Esophagus (tissue), 2 donors: ENCODE results near the gene FLYWCH1. TPM values are rescaled to one million over a fixed set of nuclear protein-coding genes. Genes with fewer than 3 reads are reported as not detected.

Experiments
- H3K27ac ChIP-seq, 2 donors: one replicate each; pipeline ENCODE4 v1.5.1; 2013; ENCODE audit warnings: low read depth in 2 of 2, mild to moderate bottlenecking in 2 of 2, inconsistent platforms in 1 of 2, low read length in 1 of 2, moderate library complexity in 1 of 2
- H3K27me3 ChIP-seq, 2 donors: one replicate each; pipeline ENCODE4 v1.6.1; 2013; ENCODE audit warnings: low read length in 2 of 2, control low read depth in 1 of 2, mild to moderate bottlenecking in 1 of 2; ENCODE audit not compliant: insufficient read depth in 2 of 2, control insufficient read depth in 1 of 2
- H3K36me3 ChIP-seq, 2 donors: one replicate each; pipeline ENCODE4 v1.6.1; 2013; ENCODE audit warnings: low read length in 1 of 2; ENCODE audit not compliant: control insufficient read depth in 2 of 2, insufficient read depth in 2 of 2
- H3K4me1 ChIP-seq, 2 donors: one replicate each; pipeline ENCODE4 v1.6.1; 2013; ENCODE audit warnings: low read length in 1 of 2; ENCODE audit not compliant: control insufficient read depth in 2 of 2, insufficient read depth in 2 of 2
- H3K4me3 ChIP-seq, 2 donors: one replicate each; pipeline ENCODE4 v1.5.1; 2013; ENCODE audit warnings: low read length in 2 of 2, mild to moderate bottlenecking in 2 of 2, low read depth in 1 of 2, moderate library complexity in 1 of 2
- H3K9me3 ChIP-seq, 2 donors: one replicate each; pipeline ENCODE4 v1.6.1; 2013; ENCODE audit warnings: mild to moderate bottlenecking in 2 of 2, low read depth in 1 of 2, low read length in 1 of 2, moderate library complexity in 1 of 2; ENCODE audit not compliant: control insufficient read depth in 2 of 2, insufficient read depth in 1 of 2
- WGBS, 2 donors: extraction: QIAGEN DNeasy Blood & Tissue Kit; methylation state at CpG; one replicate each; pipeline ENCODE4 v1.1.7; 2013; 5-methylcytosine and 5-hydroxymethylcytosine counted together
- polyA plus RNA-seq, 2 donors: library from polyadenylated mRNA; stranded (reverse); fragments of 200-250 nt; gene quantifications; one replicate each; pipeline ENCODE4 v1.2.3, GENCODE V29; 2013
- donor health status: healthy with polysubstance abuse.
- donor health status: Bipolar disorder and iron deficiency.

FLYWCH1 gene, protein sequence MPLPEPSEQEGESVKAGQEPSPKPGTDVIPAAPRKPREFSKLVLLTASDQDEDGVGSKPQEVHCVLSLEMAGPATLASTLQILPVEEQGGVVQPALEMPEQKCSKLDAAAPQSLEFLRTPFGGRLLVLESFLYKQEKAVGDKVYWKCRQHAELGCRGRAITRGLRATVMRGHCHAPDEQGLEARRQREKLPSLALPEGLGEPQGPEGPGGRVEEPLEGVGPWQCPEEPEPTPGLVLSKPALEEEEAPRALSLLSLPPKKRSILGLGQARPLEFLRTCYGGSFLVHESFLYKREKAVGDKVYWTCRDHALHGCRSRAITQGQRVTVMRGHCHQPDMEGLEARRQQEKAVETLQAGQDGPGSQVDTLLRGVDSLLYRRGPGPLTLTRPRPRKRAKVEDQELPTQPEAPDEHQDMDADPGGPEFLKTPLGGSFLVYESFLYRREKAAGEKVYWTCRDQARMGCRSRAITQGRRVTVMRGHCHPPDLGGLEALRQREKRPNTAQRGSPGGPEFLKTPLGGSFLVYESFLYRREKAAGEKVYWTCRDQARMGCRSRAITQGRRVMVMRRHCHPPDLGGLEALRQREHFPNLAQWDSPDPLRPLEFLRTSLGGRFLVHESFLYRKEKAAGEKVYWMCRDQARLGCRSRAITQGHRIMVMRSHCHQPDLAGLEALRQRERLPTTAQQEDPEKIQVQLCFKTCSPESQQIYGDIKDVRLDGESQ
- 10 to 100 TPM; 12.9 to 20.2 TPM for polyA plus RNA-seq

DNA sequence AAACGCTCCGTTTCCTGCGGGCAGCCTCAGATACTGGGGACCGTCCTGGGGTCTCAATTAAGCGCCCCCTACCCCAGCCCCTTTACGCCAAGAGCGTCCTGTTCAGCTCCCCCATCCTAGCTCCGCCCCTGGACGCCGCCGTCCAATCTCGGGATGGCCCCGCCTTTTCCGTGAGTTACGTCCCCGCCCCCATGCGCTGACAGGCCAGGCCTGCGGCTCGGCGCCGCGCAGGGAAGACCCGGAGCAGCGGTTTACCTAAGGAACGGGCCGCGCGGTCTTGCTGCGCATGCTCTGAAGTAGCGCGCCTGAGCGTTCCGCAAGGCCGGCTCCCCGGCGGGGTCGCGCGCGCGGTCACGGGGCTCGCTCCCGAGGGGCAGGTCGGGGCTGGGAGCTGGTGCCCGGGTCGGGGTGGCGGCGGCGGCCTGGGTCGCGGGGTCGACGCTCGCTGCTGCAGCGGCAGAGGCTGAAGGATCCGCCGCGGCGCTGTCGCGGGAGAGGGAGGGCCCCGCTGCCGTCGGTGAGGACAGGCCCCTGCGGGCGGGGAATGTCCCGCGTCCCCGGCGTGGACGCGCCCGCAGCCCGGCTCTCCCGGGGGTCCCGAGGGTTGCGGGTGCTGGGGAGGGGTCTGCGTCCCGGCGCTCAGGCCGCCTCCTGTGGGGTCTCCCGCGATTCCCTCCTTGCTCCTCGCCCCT is at the start of gene FLYWCH1:
FLYWCH1 (plus strand) TSS at position 294 of the 692 bp plus-strand sequence. CDS start 17,755 bp downstream, outside the sequence.
- Histone ChIP-seq H3K27me3 (no peaks in the 10 kb centered on the region), H3K4me3 (peak within 1 kb of the TSS; percentile 61 to 73), H3K4me1 (peaks cover 0 to 6% of the 10 kb centered on the region in 2 donors), H3K9me3 (no peaks in the 10 kb centered on the region), H3K36me3 (peaks cover 2 to 4% of the 10 kb centered on the region in 2 donors), H3K27ac (peak within 1 kb of the TSS; percentile 82 to 89)
- WGBS, 2 donors: 0 to 1% methylated on average over 52 to 85 of the region's 85 CpGs

DNA sequence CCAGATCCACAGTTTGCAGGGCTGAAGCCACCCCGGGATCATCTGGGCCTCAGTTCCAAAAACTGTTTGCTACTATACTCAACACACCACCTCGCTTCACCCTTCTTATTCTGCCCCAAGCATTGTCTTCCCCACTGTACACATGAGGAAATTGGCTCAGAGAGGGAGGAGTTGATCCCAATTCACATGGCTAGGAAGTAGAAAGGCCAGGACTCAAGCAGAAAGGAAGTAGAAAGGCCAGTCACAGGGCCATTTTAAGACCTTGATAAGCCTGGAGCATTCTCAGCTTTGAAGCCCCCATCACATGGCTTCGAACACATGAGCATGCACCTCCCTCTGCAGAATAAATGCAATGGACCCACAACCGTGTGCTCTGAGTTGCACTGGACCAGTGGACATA is 46.1 kb upstream of the FLYWCH1 start:
- no peaks in the 10 kb centered on the region for H3K27me3 ChIP-seq
- H3K9me3 ChIP-seq: peaks cover 3 to 4% of the 10 kb centered on the region in 2 donors
- 69 to 78% methylated on average over 4 of the region's 4 CpGs for whole genome bisulfite sequencing, 2 donors
- no peak overlapping the region for H3K4me3 ChIP-seq
- no peaks in the 10 kb centered on the region for H3K4me1 ChIP-seq
- H3K27ac ChIP-seq: no peak overlapping the region
- H3K36me3 ChIP-seq: no peaks in the 10 kb centered on the region

DNA sequence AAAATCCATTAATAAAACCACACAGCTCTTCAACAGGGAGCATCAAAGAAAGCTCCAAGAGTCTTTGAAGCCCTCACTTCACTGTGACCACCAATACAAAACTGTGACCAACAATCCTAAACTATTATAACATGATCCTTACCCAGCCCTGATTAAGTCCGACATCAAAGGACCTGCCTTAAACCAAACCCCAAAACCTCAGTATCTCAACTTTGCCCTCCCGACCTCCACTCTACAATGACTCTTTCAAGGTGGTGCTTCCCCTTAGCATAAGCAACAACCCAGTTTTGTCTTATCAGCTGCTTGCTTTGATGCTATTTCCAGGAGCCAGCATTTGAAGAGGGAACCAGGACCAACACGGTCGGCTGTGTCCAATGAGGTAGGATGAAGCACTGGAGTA is 45.3 kb upstream of the FLYWCH1 start:
- Histone ChIP-seq H3K4me3 (no peak overlapping the region), H3K9me3 (no peaks in the 10 kb centered on the region)
- 52 to 63% methylated on average over 4 of the region's 4 CpGs for WGBS, 2 donors

DNA sequence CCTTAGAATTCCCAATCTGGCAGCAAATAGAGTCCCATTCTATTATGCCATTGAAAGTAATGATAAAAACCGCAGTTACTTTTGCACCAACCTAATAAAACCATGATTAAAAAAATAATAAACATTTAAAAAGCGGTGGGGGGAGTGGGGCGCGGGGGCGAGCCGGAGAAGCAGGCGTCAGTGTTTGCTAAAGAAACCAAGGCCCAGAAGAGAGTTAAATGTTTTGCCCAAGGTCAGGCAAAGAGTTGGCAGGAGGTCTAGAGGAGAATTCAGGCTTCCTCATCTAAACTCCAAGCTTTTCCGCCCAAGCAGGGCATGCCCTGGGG is 44.1 kb upstream of the FLYWCH1 start:
- H3K27ac ChIP-seq: peak overlapping the region; percentile 92 to 95
- peak overlapping the region; percentile 54 to 68 for H3K4me3 ChIP-seq
- H3K27me3 ChIP-seq: no peaks in the 10 kb centered on the region
- WGBS, 2 donors: 25 to 33% methylated on average over 8 of the region's 8 CpGs
- H3K9me3 ChIP-seq: no peaks in the 10 kb centered on the region
- H3K4me1 ChIP-seq: no peaks in the 10 kb centered on the region
- H3K36me3 ChIP-seq: no peaks in the 10 kb centered on the region

More for the DNA sequence above, 45.3 kb upstream of the FLYWCH1 start:
- no peak overlapping the region for H3K27ac ChIP-seq
- H3K36me3 ChIP-seq: no peaks in the 10 kb centered on the region
- no peaks in the 10 kb centered on the region for H3K27me3 ChIP-seq
- no peaks in the 10 kb centered on the region for H3K4me1 ChIP-seq

DNA sequence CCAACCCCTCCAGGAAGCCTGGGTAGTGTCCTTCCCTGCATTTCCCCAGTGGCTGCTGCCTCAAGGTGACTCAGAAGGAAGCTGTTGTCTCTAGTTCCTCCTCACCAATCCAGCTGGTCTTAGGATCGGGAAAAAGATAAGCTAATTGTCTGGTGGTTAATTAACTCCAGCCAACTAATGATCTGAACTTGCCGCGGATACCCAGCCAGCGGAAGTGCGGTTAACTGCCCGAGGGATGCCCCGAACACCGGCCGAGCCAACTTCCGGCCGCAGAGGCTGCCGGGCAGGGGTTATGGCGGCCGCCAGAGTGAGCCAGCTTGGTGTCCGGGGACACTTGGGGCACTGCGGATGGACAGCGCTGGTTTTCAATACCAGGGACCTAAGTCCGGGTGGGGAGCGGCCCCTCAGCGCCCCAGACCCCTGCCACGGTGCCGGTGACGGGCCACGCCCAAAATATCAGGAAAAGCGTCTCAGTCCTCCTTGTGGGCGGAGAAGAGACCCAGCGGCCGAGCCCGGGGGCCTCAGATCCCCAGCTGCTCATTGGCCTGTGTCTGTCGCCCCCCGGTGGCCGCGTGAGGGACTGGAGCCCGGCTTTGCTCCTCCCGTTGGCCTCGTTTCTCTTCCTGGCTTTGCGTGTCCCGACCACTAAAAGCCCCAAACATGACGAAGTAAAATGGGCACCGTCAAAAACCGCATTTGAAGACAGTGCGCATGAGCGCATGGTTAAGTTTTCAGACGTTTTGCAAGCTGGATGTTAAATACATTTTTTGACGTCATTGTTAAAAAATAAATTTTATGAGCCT is 43.5 kb upstream of the FLYWCH1 start:
- Histone ChIP-seq H3K4me3 (peak overlapping the region; percentile 54 to 68), H3K27ac (peak overlapping the region; percentile 92 to 95), H3K9me3 (no peaks in the 10 kb centered on the region), H3K4me1 (no peaks in the 10 kb centered on the region), H3K36me3 (no peaks in the 10 kb centered on the region), H3K27me3 (no peaks in the 10 kb centered on the region)
- 0% methylated on average over 42 to 45 of the region's 45 CpGs for WGBS, 2 donors

DNA sequence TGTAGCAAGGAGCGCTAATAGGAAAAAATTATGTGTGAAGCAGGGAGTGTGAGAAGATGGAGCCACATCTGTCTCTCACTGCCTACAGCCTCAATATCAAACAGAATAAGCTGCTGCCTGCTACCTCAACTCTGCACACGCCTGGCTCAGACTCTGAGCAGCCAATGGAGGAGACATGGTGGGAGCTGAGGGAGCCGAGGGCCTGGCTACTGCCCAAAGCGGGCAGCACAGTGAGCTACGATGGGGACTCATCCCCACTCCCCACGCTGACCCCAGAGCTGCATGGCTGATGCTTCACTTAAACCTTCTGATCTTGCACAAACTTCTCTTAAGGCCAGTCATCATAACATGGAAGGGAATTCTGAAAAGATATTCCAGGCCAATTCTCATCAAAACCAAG is 39.8 kb upstream of the FLYWCH1 start:
- Histone ChIP-seq H3K9me3 (no peaks in the 10 kb centered on the region), H3K4me3 (no peak overlapping the region), H3K4me1 (peaks cover 0 to 2% of the 10 kb centered on the region in 2 donors), H3K27me3 (no peaks in the 10 kb centered on the region), H3K36me3 (no peaks in the 10 kb centered on the region), H3K27ac (no peak overlapping the region)
- WGBS, 2 donors: 79 to 81% methylated on average over 6 of the region's 6 CpGs

DNA sequence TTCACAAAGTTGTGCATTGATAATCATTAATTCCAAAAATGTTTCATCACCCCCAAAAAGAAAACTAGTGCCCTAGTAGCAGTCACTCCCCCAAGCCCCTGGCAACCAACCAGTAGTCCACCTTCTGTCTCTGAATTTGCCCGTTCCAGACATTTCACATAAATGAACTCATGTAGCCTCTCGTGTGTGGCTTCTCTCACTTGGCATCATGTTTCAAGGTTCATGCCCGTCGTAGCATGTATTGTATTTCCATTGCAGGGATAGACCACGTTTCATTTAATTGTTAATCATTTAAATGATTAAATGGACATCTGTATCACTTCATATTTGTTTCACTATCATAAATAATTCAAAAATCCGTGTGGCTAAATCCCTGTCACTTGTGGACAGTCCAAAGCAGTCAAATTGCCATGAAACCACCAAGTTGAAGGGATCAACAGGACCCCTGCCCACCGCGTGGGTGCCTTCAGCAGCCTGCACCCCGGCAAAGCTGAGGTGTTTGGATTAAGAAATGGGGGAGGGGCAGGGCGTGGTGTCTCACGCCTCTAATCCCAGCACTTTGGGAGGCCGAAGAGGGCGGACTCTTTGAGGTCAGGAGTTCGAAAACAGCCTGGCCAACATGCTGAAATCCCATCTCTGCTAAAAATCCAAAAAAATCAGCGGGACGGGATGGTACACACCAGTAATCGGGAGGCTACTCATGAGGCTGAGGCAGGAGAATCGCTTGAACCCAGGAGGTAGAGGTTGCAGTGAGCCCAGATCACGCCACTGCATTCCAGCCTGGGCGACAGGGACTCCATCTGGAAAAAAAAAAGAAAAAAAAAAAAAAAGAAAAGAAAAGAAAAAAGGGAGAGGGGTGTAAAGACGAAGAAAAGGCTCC is 37.5 kb upstream of the FLYWCH1 start:
- 46 to 48% methylated on average over 21 of the region's 21 CpGs for WGBS, 2 donors
- no peaks in the 10 kb centered on the region for H3K9me3 ChIP-seq
- no peak overlapping the region for H3K27ac ChIP-seq

DNA sequence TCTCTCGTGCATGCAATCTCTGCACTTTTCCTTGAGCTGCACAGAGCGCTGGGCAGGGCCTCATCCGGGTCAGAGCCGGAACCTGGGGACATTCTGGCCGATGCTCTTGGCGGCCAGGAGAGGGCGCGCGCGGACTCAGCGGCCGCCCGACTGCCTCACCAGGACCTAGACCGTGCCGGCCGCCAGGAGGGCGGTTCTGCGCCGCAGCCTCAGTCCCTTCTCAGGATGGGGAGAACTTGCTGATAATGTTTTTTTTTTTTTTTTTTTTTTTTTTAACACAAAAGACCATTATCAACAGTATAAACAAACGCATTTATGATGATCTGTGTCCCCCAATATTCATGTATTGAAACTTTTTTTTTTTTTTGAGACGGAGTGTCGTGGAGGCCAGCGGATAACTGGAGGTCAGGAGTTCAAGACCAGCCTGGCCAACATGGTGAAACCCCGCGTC is 36.8 kb upstream of the FLYWCH1 start:
- no peak overlapping the region for H3K27ac ChIP-seq
- no peaks in the 10 kb centered on the region for H3K27me3 ChIP-seq
- no peak overlapping the region for H3K4me3 ChIP-seq
- H3K36me3 ChIP-seq: no peaks in the 10 kb centered on the region
- peaks cover 0 to 2% of the 10 kb centered on the region in 2 donors for H3K4me1 ChIP-seq
- H3K9me3 ChIP-seq: no peaks in the 10 kb centered on the region
- WGBS, 2 donors: 11% methylated on average over 25 of the region's 25 CpGs

More for the DNA sequence above, 37.5 kb upstream of the FLYWCH1 start:
- Histone ChIP-seq H3K27me3 (no peaks in the 10 kb centered on the region), H3K4me3 (no peak overlapping the region), H3K4me1 (peaks cover 0 to 2% of the 10 kb centered on the region in 2 donors), H3K36me3 (no peaks in the 10 kb centered on the region)
